ENCODE data around the gene ASS1. TPM values are rescaled to one million over a fixed set of nuclear protein-coding genes. Genes with fewer than 3 reads are reported as not detected.

Gene ASS1
- total RNA-seq, 1 donor from 2014 or later = 96.0 TPM

DNA sequence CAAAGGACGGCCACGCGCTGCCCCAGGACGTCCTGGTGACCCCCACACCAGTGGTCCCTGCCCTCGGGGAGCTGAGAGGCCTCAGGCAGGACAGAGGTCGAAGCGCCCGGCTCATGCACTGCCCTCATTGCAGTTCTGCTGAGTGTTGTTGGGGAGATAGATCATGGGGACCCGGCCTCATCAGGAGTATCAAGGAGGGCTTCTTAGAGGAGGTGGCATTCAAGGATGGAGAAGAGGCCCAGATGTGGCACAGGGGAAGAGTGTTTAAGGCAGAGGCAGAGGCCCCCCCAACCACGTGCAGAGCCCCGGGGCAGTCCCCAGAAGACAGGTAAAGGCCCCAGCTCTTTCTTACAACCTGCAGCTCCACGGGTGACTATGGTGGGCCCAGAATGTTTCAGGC is 26.2 kb downstream of the ASS1 start:
- intact Hi-C loops (cut with DNase I) = no loop called here
- Histone ChIP-seq H3K36me3 (peaks cover 3% of the 10 kb centered on the region), H3K27ac (no peak overlapping the region), H3K4me1 (no peaks in the 10 kb centered on the region), H3K27me3 (no peaks in the 10 kb centered on the region), H3K4me3 (no peak overlapping the region), H3K9me3 (no peaks in the 10 kb centered on the region)
- ATAC-seq = no peak
- TF ChIP-seq, protein P1, sequence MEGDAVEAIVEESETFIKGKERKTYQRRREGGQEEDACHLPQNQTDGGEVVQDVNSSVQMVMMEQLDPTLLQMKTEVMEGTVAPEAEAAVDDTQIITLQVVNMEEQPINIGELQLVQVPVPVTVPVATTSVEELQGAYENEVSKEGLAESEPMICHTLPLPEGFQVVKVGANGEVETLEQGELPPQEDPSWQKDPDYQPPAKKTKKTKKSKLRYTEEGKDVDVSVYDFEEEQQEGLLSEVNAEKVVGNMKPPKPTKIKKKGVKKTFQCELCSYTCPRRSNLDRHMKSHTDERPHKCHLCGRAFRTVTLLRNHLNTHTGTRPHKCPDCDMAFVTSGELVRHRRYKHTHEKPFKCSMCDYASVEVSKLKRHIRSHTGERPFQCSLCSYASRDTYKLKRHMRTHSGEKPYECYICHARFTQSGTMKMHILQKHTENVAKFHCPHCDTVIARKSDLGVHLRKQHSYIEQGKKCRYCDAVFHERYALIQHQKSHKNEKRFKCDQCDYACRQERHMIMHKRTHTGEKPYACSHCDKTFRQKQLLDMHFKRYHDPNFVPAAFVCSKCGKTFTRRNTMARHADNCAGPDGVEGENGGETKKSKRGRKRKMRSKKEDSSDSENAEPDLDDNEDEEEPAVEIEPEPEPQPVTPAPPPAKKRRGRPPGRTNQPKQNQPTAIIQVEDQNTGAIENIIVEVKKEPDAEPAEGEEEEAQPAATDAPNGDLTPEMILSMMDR (IDR thresholded peaks at IDR 0.05) = no peak
- DNase-seq = no peak

- TF ChIP-seq, protein P1 (IDR thresholded peaks at IDR 0.05) = no peak
- ATAC-seq = no peak
- Histone ChIP-seq H3K9me3 (no peaks in the 10 kb centered on the region), H3K36me3 (no peaks in the 10 kb centered on the region), H3K27me3 (no peaks in the 10 kb centered on the region), H3K27ac (no peak overlapping the region), H3K4me3 (no peak overlapping the region), H3K4me1 (no peaks in the 10 kb centered on the region)
- no peak for DNase-seq
- intact Hi-C loops (cut with DNase I) = no loop called here
Observed at GRCh38 chr9:130471411-130472183, 26.8 kb downstream of the ASS1 start.

DNA sequence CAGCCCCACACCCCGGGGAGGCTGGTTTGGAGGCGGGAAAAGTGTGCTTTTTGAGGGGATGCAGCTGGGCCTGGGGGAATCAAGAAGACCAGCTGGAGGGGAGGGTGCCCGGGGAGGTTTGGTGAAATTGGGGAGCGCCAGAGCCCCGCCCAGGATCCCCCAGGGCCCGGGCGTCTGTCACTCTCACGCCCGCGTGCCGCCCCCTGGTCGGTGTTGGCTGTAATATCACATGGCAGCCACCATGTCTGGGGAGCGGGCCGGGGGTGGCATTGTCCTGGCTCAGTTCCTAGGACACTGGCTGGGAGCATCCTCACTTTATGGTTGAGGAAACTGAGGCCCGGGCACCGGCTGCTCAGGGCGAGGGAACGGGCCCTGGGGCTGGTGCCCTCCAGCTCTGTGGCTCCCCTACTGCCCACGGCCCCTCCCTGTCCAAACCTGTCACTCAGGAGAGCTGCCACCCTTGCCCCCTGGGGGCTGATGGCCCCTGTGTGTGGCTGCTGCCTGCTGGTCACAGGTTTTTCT is 27.5 kb downstream of the ASS1 start:
- intact Hi-C loops (cut with DNase I) = no loop called here
- ATAC-seq (no peak), DNase-seq (no peak)
- H3K27me3 ChIP-seq = no peaks in the 10 kb centered on the region
- no peaks in the 10 kb centered on the region for H3K4me1 ChIP-seq
- TF ChIP-seq, protein P1 (IDR thresholded peaks at IDR 0.05) = no peak
- H3K9me3 ChIP-seq = no peaks in the 10 kb centered on the region
- H3K36me3 ChIP-seq = no peaks in the 10 kb centered on the region
- no peak overlapping the region for H3K4me3 ChIP-seq
- H3K27ac ChIP-seq = no peak overlapping the region

- Histone ChIP-seq H3K36me3 (no peaks in the 10 kb centered on the region), H3K27ac (no peak overlapping the region), H3K4me3 (no peak overlapping the region), H3K27me3 (no peaks in the 10 kb centered on the region), H3K4me1 (no peaks in the 10 kb centered on the region), H3K9me3 (no peaks in the 10 kb centered on the region)
- no peak for ATAC-seq
- intact Hi-C loops (cut with DNase I) = no loop called here
- DNase-seq = no peak
- TF ChIP-seq, protein P1 (IDR thresholded peaks at IDR 0.05) = no peak
Observed at GRCh38 chr9:130473009-130473408, 28.2 kb downstream of the ASS1 start.

- H3K4me3 ChIP-seq = no peak overlapping the region
- DNase-seq (no peak), ATAC-seq (no peak)
- TF ChIP-seq, protein P1 (IDR thresholded peaks at IDR 0.05) = no peak
- H3K9me3 ChIP-seq = no peaks in the 10 kb centered on the region
- H3K4me1 ChIP-seq = no peaks in the 10 kb centered on the region
- intact Hi-C loops (cut with DNase I) = no loop called here
- H3K27me3 ChIP-seq = no peaks in the 10 kb centered on the region
- no peaks in the 10 kb centered on the region for H3K36me3 ChIP-seq
- H3K27ac ChIP-seq = no peak overlapping the region
Observed at GRCh38 chr9:130473566-130473965, 28.8 kb downstream of the ASS1 start.
